Astrocyte of the hippocampus (primary cell): Measurements from ENCODE around the gene OS9.
"Not testable (repeated sequence)": the region's sequence is repeated elsewhere in the genome, so short reads cannot be mapped to it uniquely, and the experiment has no call there.

Experiments
- DNase-seq: peaks from one replicate; pipeline ENCODE4 v3.0.0; 2011; ENCODE audit warnings: low read depth, low spot score

The OS9 gene

GRCh38 chr12:57694459-57695019, 607 bp downstream of the OS9 start:
- no peak for DNase-seq

- no peak for DNase-seq
These were observed 2.0 kb downstream of the OS9 start for GRCh38 chr12:57695770-57696432.

DNA sequence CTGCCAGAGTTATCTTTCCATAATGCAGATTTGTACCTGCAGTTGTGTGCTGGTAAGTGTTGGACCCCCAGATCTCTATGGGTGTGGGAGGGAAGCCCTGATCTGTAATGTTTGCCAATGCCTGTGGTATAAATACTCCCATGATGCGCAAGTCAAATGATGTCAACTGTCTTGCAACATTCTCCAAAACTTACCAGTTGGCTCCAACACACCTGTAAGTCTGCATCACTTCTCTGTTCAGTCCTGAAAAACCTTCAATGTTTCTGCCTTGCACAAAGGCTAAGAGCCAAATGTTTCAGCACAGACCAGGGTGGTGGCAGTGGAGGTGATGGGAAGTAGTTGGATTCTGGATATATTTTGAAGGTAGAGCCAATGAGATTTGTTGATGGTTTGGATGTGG, 3.1 kb downstream of the OS9 start:
- no peak for DNase-seq

DNA sequence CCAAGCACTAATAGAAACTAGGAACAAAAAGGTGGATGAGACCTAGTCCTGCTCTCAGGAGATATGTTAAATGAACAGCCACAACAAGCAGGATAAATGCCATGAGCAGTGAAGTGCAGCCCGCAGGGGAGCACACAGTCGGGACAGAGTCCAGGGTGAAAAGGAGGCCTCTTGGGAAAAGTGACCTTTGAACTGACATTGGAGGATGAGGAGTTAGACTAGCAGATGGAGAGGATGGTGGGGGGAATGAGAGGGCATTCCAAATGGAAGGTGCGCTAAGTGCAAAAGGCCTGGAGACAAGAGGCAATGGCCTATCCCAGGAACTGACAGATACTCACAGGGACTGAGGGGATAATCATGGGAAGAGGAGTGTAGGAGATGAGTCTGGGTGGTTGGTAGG, 4.5 kb downstream of the OS9 start:
- DNase-seq = no peak

DNA sequence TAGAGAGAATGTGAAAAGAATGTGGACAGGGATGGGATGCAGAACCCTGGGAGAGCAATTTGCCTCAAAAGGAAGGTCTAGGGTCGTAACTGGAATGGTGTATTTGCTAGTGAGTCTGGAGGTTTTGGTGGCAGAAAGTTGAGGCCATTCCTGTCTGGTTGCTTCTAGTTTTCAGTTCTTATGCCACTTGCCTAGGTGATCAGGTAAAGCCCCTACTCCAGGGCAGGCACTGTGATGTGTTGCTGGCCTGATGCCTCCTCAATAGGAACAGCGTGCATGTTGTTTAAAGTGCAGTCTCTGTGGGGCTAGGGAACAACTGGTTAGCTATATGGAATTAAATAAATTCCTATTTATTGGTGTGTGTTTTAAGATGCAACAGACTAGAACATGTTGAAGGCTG, 6.4 kb downstream of the OS9 start:
- DNase-seq = no peak

GRCh38 chr12:57707250-57707649, 13.3 kb downstream of the OS9 start:
- no peak for DNase-seq

DNA sequence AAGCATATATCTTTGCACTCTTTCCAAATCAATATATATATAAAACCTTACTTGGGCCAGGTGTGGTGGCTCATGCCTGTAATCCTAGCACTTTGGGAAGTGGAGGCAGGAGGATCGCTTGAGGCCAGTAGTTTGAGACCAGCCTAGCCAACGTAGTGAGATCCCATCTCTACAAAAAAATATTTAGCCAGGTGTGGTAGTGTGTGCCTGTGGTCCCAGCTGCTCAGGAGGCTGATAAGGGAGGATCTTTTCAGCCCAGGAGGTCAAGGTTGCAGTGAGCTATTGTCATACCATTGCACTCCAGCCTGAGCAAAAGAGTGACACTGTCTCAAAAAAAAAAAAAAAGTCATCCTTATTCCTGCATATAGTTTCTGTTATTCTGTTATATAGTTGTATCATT, 14.4 kb downstream of the OS9 start:
- DNase-seq = no peak

- DNase-seq = no peak
These were observed 18.8 kb downstream of the OS9 start for GRCh38 chr12:57712701-57713100.

DNA sequence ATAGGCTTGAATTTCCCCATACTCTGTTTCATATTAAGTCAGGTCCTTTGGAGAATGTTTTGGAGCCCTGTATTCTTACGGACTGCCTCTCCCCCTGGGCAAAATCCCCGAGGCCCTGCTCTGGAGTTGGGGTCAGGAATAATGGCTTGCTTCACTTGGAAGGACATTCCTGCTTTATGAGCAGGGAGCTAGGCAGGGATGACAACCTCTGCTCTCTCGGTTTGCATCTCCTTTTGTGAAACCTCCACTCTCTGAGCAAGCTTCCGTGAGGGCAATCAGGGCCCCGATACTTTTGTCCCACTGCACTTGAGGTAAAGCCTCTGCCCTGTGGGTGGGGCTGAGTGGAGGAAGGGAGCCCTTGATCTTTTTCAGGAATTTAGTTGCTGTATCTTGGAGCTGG, 19.3 kb downstream of the OS9 start:
- DNase-seq = no peak

DNA sequence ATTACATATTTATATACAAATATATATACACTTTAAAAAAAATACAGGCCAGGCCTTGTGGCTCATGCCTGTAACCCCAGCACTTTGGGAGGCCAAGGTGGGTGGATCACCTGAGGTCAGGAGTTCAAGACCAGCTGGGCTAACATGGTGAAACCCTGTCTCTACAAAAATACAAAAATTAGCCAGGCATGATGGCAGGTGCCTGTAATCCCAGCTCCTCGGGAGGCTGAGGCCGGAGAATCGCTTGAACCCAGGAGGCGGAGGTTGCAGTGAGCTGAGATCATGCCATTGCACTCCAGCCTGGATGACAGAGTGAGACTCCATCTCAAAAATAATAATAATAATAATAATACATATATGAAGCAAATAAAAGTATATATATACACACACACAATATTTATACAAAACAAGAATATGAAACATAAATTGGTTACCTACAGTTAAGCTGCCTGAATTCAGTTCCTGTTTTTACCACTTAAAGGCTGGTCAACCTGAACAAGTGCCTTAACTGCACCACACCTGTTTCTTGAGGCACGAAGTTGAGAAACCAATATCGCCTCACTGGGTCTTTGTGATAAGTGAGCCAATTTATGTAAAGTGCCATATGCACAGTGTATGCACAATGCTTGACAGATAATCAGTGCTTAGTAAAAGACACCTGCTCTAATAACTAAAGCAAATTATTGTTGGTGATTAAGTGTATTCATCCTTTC, 21.3 kb downstream of the OS9 start:
- not testable (repeated sequence) for DNase-seq

DNA sequence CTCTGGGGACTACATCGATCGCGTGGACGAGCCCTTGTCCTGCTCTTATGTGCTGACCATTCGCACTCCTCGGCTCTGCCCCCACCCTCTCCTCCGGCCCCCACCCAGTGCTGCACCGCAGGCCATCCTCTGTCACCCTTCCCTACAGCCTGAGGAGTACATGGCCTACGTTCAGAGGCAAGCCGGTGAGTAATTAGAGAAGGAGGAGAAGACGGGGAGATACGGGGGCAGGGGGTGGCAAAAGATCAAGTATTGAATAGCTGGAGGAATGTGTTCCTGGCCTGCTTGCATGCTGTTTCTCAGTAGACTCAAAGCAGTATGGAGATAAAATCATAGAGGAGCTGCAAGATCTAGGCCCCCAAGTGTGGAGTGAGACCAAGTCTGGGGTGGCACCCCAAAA, 21.9 kb downstream of the OS9 start:
- DNase-seq = no peak

GRCh38 chr12:57716305-57716704, 22.4 kb downstream of the OS9 start:
- no peak for DNase-seq

DNA sequence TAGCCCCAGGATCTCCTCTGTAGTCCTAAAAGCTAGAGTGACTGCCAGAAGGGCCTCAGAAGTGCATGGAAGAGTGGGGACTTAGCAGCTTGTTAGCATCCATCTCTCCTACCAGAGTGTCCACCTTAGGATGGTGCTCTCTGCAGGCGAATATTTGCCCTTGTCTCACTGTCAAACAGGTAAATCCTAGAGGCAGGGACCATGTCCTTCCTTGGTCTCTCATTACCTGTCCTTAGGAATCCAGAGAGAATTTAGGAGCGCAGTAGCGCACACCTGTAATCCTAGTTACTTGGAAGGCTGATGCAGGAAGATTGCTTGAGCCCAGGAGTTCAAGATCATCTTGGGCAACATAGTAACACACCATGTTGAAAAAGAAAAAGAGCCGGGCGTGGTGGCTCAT, 23.2 kb downstream of the OS9 start:
- DNase-seq = no peak

DNA sequence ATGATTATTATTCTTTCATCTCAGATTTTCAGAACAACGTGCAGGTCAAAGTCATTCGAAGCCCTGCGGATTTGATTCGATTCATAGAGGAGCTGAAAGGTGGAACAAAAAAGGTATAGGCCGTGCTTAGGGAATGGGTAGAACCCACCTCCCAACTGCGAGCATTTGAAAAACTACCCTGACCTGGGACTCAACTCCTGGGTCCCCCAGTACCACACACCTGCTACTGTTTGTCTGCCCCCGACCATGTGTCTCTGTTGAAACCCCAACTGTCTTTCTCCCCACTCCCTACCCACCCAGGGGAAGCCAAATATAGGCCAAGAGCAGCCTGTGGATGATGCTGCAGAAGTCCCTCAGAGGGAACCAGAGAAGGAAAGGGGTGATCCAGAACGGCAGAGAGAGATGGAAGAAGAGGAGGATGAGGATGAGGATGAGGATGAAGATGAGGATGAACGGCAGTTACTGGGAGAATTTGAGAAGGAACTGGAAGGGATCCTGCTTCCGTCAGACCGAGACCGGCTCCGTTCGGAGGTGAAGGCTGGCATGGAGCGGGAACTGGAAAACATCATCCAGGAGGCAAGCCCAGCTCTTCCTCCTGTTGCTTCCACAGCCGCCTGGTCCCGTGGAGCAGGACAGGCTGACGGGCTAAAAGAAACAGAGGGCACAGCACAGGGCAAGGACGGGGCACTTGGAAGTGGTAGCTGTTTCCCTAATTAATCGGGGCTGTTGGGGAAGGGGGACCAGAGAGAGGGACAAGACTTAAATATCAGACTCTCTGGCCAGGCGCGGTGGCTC, 24.1 kb downstream of the OS9 start:
- DNase-seq = no peak

DNA sequence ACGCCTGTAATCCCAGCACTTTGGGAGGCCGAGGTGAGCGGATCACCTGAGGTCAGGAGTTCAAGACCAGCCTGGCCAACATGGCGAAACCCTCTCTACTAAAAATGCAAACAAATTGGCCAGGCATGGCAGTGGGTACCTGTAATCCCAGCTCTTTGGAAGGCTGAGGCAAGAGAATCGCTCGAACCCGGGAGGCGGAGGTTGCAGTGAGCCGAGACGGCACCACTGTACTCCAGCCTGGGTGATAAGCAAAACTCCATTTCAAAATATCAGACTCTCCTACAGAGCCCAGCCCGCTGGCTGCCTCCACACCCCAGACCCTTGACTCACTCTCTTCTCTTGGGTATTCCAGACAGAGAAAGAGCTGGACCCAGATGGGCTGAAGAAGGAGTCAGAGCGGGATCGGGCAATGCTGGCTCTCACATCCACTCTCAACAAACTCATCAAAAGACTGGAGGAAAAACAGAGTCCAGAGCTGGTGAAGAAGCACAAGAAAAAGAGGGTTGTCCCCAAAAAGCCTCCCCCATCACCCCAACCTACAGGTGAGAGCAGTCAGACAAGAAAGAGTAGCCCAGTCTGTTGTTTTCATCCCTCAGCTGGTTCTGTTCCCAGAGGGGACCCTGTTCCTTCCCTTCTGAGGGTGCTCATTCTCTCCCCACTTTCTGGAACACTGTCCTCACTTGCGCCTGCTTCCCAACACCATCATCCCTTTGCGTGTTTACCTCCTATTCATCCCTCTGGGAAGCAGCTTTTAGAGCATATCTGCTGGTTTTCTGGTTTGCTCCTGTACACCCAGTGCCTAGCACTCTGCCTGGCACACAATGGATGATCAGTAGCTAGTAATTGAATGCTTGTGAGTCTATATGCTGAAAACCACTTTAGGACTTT, 25.0 kb downstream of the OS9 start:
- no peak for DNase-seq

DNA sequence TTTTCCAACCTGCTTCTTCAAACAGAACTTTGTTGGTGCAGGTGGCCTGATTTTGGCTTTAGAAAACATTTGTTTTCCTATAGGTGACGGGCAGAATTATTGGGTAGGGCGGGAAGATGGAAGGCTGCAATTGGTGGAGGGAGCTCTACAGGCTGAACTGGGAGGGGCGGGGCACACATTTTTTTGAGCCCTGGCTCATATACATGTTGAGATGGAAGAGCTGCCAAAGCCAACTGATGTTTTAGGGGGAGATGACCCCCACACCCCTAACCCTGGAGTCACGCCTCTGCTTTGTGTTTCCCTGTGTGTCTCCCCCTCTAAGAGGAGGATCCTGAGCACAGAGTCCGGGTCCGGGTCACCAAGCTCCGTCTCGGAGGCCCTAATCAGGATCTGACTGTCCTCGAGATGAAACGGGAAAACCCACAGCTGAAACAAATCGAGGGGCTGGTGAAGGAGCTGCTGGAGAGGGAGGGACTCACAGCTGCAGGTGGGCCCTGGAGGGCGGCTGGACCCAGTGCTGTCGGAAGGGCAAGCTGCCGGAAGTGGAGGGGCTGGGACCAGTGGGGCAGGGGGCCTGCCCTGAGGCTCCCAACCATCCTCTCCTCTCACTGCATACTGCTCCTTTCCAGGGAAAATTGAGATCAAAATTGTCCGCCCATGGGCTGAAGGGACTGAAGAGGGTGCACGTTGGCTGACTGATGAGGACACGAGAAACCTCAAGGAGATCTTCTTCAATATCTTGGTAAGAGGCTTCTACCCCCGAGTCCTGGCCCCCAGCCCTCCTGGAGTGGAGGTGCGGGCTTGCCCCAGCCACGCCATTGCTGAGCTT, 26.1 kb downstream of the OS9 start:
- DNase-seq = no peak

DNA sequence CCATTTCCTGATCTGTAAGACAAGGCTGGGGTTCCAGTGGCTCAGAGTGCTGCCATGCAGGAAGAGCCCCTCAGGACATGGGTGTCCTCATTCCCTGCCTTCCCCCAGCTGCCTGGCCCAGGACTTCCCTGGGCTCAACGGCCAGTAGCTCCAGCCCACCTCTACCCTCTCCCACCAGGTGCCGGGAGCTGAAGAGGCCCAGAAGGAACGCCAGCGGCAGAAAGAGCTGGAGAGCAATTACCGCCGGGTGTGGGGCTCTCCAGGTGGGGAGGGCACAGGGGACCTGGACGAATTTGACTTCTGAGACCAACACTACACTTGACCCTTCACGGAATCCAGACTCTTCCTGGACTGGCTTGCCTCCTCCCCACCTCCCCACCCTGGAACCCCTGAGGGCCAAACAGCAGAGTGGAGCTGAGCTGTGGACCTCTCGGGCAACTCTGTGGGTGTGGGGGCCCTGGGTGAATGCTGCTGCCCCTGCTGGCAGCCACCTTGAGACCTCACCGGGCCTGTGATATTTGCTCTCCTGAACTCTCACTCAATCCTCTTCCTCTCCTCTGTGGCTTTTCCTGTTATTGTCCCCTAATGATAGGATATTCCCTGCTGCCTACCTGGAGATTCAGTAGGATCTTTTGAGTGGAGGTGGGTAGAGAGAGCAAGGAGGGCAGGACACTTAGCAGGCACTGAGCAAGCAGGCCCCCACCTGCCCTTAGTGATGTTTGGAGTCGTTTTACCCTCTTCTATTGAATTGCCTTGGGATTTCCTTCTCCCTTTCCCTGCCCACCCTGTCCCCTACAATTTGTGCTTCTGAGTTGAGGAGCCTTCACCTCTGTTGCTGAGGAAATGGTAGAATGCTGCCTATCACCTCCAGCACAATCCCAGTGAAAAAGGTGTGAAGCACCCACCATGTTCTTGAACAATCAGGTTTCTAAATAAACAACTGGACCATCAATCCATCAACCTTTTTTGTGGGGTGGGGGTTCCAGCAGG, 27.0 kb downstream of the OS9 start:
- DNase-seq = no peak

GRCh38 chr12:57721846-57722608, 28.1 kb downstream of the OS9 start:
- not testable (repeated sequence) for DNase-seq
